Ovary (tissue), 3 donors: ENCODE data around the gene KLHL41.
"Not testable (repeated sequence)": the region's sequence is repeated elsewhere in the genome, so short reads cannot be mapped to it uniquely, and the experiment has no call there.

Experiments
- EP300 ChIP-seq: sonication (generic); formaldehyde crosslinking; IDR thresholded peaks from one replicate; pipeline ENCODE4 v1.6.1; 2017; ENCODE audit warnings: antibody characterized with exemption
- TF ChIP-seq, protein P1 (sequence below), 3 donors: fragments of 450-650 bp in 2 of 3; fragments of 200-600 bp in 1 of 3; IDR thresholded peaks; one replicate each; pipeline versions ENCODE4 v1.5.1 to v1.8.0; 2016 to 2022; ENCODE audit warnings: antibody characterized with exemption in 3 of 3, mild to moderate bottlenecking in 1 of 3
- donor health status: DM: no; HTN: no; CAD: no.

DNA sequence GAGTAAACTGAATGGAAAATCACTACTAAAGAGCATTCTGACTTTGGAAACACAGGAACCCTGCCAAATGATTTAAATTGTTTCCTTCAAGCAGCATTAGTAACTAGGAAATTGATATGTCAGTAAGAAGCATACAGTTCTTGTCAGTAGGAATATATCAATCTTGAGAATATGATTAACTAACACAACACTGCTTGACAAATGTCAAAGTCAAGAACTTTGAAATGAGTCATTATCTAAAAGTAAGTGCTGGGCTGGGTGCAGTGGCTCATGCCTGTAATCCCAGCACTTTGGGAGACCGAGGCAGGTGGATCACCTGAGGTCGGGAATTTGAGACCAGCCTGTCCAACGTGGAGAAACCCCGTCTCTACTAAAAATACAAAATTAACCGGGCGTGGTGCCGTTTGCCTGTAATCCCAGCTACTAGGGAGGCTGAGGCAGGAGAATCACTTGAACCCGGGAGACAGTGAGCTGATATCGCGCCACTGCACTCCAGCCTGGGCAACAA is 7.0 kb downstream of the KLHL41 start:
- TF ChIP-seq EP300, result not testable (repeated sequence)
- TF ChIP-seq, protein P1, sequence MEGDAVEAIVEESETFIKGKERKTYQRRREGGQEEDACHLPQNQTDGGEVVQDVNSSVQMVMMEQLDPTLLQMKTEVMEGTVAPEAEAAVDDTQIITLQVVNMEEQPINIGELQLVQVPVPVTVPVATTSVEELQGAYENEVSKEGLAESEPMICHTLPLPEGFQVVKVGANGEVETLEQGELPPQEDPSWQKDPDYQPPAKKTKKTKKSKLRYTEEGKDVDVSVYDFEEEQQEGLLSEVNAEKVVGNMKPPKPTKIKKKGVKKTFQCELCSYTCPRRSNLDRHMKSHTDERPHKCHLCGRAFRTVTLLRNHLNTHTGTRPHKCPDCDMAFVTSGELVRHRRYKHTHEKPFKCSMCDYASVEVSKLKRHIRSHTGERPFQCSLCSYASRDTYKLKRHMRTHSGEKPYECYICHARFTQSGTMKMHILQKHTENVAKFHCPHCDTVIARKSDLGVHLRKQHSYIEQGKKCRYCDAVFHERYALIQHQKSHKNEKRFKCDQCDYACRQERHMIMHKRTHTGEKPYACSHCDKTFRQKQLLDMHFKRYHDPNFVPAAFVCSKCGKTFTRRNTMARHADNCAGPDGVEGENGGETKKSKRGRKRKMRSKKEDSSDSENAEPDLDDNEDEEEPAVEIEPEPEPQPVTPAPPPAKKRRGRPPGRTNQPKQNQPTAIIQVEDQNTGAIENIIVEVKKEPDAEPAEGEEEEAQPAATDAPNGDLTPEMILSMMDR (IDR thresholded peaks at IDR 0.05), result not testable (repeated sequence)
